Neural cell (in vitro differentiated cells): ENCODE data around the gene POLDIP2. TPM values are rescaled to one million over a fixed set of nuclear protein-coding genes. Genes with fewer than 3 reads are reported as not detected.

Experiments
- H2AFZ ChIP-seq: fragments of 200-600, 300-800 bp; sonication (generic), shearing (Covaris generic); 2 replicates; pipeline ENCODE4 v1.6.0; 2014; ENCODE audit warnings: low read depth, mild to moderate bottlenecking, antibody characterized with exemption, low read length, moderate library complexity
- H3F3A ChIP-seq: fragments of 200-600 bp; shearing (Covaris generic); 2 replicates; pipeline ENCODE4 v1.6.1; 2016; ENCODE audit warnings: mild to moderate bottlenecking, moderate library complexity, mixed read lengths, antibody characterized with exemption, low read length; ENCODE audit not compliant: insufficient read depth, poor library complexity, severe bottlenecking
- H3K27ac ChIP-seq: fragments of 200-600, 300-800 bp; sonication (generic), shearing (Covaris generic); 2 replicates; pipeline ENCODE4 v1.5.1; 2014; ENCODE audit warnings: mild to moderate bottlenecking, low read length, moderate library complexity
- H3K27me3 ChIP-seq: fragments of 300-800, 200-600 bp; sonication (generic), shearing (Covaris generic); 2 replicates; pipeline ENCODE4 v1.6.0; 2014; ENCODE audit warnings: mild to moderate bottlenecking, low read depth, low read length, moderate library complexity; ENCODE audit not compliant: insufficient read depth
- H3K36me3 ChIP-seq: fragments of 300-800, 200-600 bp; sonication (generic), shearing (Covaris generic); 2 replicates; pipeline ENCODE4 v1.5.1; 2014; ENCODE audit warnings: mild to moderate bottlenecking, antibody characterized with exemption, low read length, moderate library complexity; ENCODE audit not compliant: insufficient read depth
- H3K4me2 ChIP-seq: fragments of 300-800, 200-600 bp; sonication (generic), shearing (Covaris generic); 2 replicates; pipeline ENCODE4 v1.6.0; 2014; ENCODE audit warnings: mild to moderate bottlenecking, low read length
- H3K4me3 ChIP-seq: fragments of 300-800, 200-600 bp; sonication (generic), shearing (Covaris generic); 2 replicates; pipeline ENCODE4 v1.5.1; 2014; ENCODE audit warnings: mild to moderate bottlenecking, low read length, moderate library complexity
- H3K79me2 ChIP-seq: fragments of 200-600 bp; shearing (Covaris generic); replicated peaks from 2 replicates; pipeline ENCODE4 v1.6.0; 2014; ENCODE audit warnings: mild to moderate bottlenecking, low read length, moderate library complexity; ENCODE audit not compliant: insufficient read depth
- H3K9ac ChIP-seq: fragments of 300-800, 200-600 bp; sonication (generic), shearing (Covaris generic); 2 replicates; pipeline ENCODE4 v1.6.1; 2016; ENCODE audit warnings: mild to moderate bottlenecking, low read length, mixed read lengths
- H3K9me2 ChIP-seq: fragments of 200-600 bp; shearing (Covaris generic); 2 replicates; pipeline ENCODE4 v1.6.1; 2016; ENCODE audit warnings: mild to moderate bottlenecking, low read length, mixed read lengths; ENCODE audit not compliant: insufficient read depth
- H3K9me3 ChIP-seq: fragments of 200-600, 300-800 bp; sonication (generic), shearing (Covaris generic); 2 replicates; pipeline ENCODE4 v1.6.1; 2016; ENCODE audit warnings: mild to moderate bottlenecking, mixed run types, low read length, moderate library complexity, mixed read lengths
- H4K20me1 ChIP-seq: fragments of 200-600 bp; shearing (Covaris generic); 2 replicates; pipeline ENCODE4 v1.6.1; 2016; ENCODE audit warnings: mild to moderate bottlenecking, mixed run types; ENCODE audit not compliant: insufficient read depth
- EP300 ChIP-seq: fragments of 450-650 bp; conservative IDR thresholded peaks from 2 replicates; pipeline ENCODE4 v1.6.1; 2014; ENCODE audit warnings: antibody characterized with exemption, mild to moderate bottlenecking, moderate library complexity; ENCODE audit not compliant: poor library complexity, severe bottlenecking
- EZH2 ChIP-seq: fragments of 200-600, 300-800 bp; shearing (Covaris generic), sonication (generic); IDR thresholded peaks from 2 replicates; pipeline ENCODE4 v1.6.1; 2014; ENCODE audit warnings: antibody characterized with exemption, low read length, borderline replicate concordance, mild to moderate bottlenecking; ENCODE audit not compliant: insufficient read depth, poor library complexity, severe bottlenecking
- MXI1 ChIP-seq: fragments of 450-650 bp; conservative IDR thresholded peaks from 2 replicates; pipeline ENCODE4 v1.6.1; 2014; ENCODE audit warnings: antibody characterized with exemption, mild to moderate bottlenecking; ENCODE audit not compliant: poor library complexity, severe bottlenecking
- POLR2AphosphoS5 ChIP-seq: IDR thresholded peaks from 2 replicates; pipeline ENCODE4 v1.6.1; 2012
- RAD21 ChIP-seq: fragments of 450-650 bp; conservative IDR thresholded peaks from 2 replicates; pipeline ENCODE4 v1.6.1; 2014; ENCODE audit warnings: antibody characterized with exemption, mild to moderate bottlenecking, moderate library complexity
- SMC3 ChIP-seq: fragments of 450-650 bp; conservative IDR thresholded peaks from 2 replicates; pipeline ENCODE4 v1.6.1; 2014; ENCODE audit warnings: antibody characterized with exemption, mild to moderate bottlenecking, moderate library complexity; ENCODE audit not compliant: poor library complexity
- TAF1 ChIP-seq: IDR thresholded peaks from 2 replicates; pipeline ENCODE4 v1.6.1; 2012; ENCODE audit warnings: low read depth
- polyA plus RNA-seq: library from polyadenylated mRNA; depleted of rRNA; stranded (reverse); fragments of >200 nt; gene quantifications from 2 replicates; pipeline ENCODE4 v1.2.3, GENCODE V29; 2014
- TF ChIP-seq, protein P1 (sequence below): IDR thresholded peaks from 2 replicates; pipeline ENCODE4 v1.6.1; 2012; ENCODE audit warnings: borderline replicate concordance
- TF ChIP-seq, protein P2 (sequence below): fragments of 450-650 bp; IDR thresholded peaks from 2 replicates; pipeline ENCODE4 v1.5.1; 2014; ENCODE audit warnings: antibody characterized with exemption, mild to moderate bottlenecking, moderate library complexity; ENCODE audit not compliant: poor library complexity, severe bottlenecking

The POLDIP2 gene
- polyA plus RNA-seq, 1 donor from 2014 or later: 75.4 TPM

DNA sequence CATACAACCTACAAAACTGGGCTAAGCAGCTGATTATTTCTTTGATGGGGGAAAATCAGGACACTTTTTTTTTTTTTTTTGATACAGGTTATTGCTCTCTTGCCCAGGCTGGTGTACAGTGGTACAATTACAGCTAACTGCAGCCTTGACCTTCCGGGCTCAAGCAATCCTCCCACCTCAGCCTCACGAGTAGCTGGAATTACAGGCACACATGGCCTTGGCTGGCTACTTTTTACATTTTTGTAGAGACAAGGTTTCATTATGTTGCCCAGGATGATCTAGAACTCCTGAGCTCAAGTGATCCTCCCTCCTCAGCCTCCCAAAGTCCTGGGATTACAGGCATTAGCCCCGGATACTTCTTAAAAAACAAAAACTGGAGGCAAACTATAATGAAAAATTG is 58.9 kb downstream of the POLDIP2 start:
- no peaks in the 10 kb centered on the region for H3K36me3 ChIP-seq
- H3K79me2 ChIP-seq: no peaks in the 10 kb centered on the region
- no peaks in the 10 kb centered on the region for H4K20me1 ChIP-seq
- TF ChIP-seq TAF1: no peak
- TF ChIP-seq POLR2AphosphoS5: no peak
- TF ChIP-seq, protein P1, sequence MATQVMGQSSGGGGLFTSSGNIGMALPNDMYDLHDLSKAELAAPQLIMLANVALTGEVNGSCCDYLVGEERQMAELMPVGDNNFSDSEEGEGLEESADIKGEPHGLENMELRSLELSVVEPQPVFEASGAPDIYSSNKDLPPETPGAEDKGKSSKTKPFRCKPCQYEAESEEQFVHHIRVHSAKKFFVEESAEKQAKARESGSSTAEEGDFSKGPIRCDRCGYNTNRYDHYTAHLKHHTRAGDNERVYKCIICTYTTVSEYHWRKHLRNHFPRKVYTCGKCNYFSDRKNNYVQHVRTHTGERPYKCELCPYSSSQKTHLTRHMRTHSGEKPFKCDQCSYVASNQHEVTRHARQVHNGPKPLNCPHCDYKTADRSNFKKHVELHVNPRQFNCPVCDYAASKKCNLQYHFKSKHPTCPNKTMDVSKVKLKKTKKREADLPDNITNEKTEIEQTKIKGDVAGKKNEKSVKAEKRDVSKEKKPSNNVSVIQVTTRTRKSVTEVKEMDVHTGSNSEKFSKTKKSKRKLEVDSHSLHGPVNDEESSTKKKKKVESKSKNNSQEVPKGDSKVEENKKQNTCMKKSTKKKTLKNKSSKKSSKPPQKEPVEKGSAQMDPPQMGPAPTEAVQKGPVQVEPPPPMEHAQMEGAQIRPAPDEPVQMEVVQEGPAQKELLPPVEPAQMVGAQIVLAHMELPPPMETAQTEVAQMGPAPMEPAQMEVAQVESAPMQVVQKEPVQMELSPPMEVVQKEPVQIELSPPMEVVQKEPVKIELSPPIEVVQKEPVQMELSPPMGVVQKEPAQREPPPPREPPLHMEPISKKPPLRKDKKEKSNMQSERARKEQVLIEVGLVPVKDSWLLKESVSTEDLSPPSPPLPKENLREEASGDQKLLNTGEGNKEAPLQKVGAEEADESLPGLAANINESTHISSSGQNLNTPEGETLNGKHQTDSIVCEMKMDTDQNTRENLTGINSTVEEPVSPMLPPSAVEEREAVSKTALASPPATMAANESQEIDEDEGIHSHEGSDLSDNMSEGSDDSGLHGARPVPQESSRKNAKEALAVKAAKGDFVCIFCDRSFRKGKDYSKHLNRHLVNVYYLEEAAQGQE: no peak
- TF ChIP-seq EZH2: no peak
- TF ChIP-seq, protein P2, sequence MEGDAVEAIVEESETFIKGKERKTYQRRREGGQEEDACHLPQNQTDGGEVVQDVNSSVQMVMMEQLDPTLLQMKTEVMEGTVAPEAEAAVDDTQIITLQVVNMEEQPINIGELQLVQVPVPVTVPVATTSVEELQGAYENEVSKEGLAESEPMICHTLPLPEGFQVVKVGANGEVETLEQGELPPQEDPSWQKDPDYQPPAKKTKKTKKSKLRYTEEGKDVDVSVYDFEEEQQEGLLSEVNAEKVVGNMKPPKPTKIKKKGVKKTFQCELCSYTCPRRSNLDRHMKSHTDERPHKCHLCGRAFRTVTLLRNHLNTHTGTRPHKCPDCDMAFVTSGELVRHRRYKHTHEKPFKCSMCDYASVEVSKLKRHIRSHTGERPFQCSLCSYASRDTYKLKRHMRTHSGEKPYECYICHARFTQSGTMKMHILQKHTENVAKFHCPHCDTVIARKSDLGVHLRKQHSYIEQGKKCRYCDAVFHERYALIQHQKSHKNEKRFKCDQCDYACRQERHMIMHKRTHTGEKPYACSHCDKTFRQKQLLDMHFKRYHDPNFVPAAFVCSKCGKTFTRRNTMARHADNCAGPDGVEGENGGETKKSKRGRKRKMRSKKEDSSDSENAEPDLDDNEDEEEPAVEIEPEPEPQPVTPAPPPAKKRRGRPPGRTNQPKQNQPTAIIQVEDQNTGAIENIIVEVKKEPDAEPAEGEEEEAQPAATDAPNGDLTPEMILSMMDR: no peak
- TF ChIP-seq RAD21: no peak
- TF ChIP-seq MXI1: no peak
- no peak for TF ChIP-seq EP300
- TF ChIP-seq SMC3: no peak
- H3K27me3 ChIP-seq: no peaks in the 10 kb centered on the region
- no peak overlapping the region for H3K4me2 ChIP-seq
- H3K9me3 ChIP-seq: no peaks in the 10 kb centered on the region
- H3K9me2 ChIP-seq: no peaks in the 10 kb centered on the region
- H2AFZ ChIP-seq: no peak overlapping the region
- H3K27ac ChIP-seq: no peak overlapping the region
- H3K4me3 ChIP-seq: no peak overlapping the region
- no peaks in the 10 kb centered on the region for H3F3A ChIP-seq
- H3K9ac ChIP-seq: no peak overlapping the region

Other genes with a start within 250 kb of the POLDIP2 start
- 16.9 and 19.0 TPM in 2 replicates for gene TMEM97, start 38.3 kb downstream of the POLDIP2 start, polyA plus RNA-seq
- 194 and 213 TPM in 2 replicates for gene IFT20, start 22.1 kb downstream of the POLDIP2 start, polyA plus RNA-seq
- gene TNFAIP1, start 21.8 kb downstream of the POLDIP2 start, polyA plus RNA-seq: 40.4 and 40.8 TPM in 2 replicates
- not detected in 2 replicates for gene SEBOX, start 7.7 kb upstream of the POLDIP2 start, polyA plus RNA-seq
- gene VTN, start 12.8 kb upstream of the POLDIP2 start, polyA plus RNA-seq: 1.2 and 1.5 TPM in 2 replicates
- 21.6 and 23.9 TPM in 2 replicates for gene SARM1, start 14.2 kb upstream of the POLDIP2 start, polyA plus RNA-seq
- gene SLC46A1, start 48.7 kb upstream of the POLDIP2 start, polyA plus RNA-seq: 12.3 and 15.3 TPM in 2 replicates
- gene SLC13A2, start 116.1 kb upstream of the POLDIP2 start, polyA plus RNA-seq: not detected in 2 replicates
- not detected in 2 replicates for gene FOXN1, start 148.8 kb upstream of the POLDIP2 start, polyA plus RNA-seq
- 218 and 231 TPM in 2 replicates for gene UNC119, start 195.1 kb upstream of the POLDIP2 start, polyA plus RNA-seq
- gene PIGS, start 214.0 kb upstream of the POLDIP2 start, polyA plus RNA-seq: 37.6 and 58.5 TPM in 2 replicates
- 3.6 and 4.0 TPM in 2 replicates for gene ALDOC, start 219.4 kb upstream of the POLDIP2 start, polyA plus RNA-seq
- 19.9 and 21.2 TPM in 2 replicates for gene SPAG5, start 241.5 kb upstream of the POLDIP2 start, polyA plus RNA-seq